Measurements from ENCODE around the gene ACADS. TPM values are rescaled to one million over a fixed set of nuclear protein-coding genes. Genes with fewer than 3 reads are reported as not detected.

ACADS gene
- total and polyA plus RNA-seq, 9 of the 15 experiments (the other 6 are each of a cell fraction or from before 2014, with no cell fraction given), result 0.06 to 20.3 (median 8.8) TPM

DNA sequence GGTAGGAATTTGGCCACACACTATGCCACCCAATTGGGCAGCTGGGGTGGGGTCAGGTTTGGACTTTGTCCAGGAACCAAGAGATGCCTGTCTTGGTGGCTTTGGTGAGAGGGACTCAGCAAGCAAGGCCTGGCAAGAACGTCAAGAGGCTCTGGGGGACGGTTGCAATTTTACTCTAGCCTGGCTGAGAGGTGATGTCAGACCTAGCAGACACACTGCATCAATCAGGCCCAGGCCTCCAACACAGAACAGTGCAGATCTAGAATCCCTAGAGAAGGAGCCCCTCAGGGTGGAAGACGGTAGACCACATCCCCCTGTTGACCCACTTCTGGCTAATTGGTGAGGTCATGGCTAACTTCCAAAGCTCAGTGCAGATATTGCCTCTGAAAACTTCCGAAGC is 17.0 kb upstream of the ACADS start:
- Histone ChIP-seq H3K9me1 (ENCODE audit: control insufficient read depth, insufficient read depth, low read length) (no peaks in the 10 kb centered on the region), H3K4me2 (ENCODE audit: insufficient read depth, low read length) (no peak overlapping the region), H3K79me2 (ENCODE audit: control insufficient read depth, insufficient read depth, low read length) (peaks cover 16% of the 10 kb centered on the region), H3K4me3 (no peak overlapping the region), H3K9me3 (replicated peaks; ENCODE audit: control insufficient read depth, insufficient read depth, low read depth, low read length) (no peaks in the 10 kb centered on the region), H3K27ac (ENCODE audit: extremely low read depth, low read depth, low read length) (no peak overlapping the region), H2AFZ (ENCODE audit: low read depth, low read length) (no peak overlapping the region), H3K36me3 (ENCODE audit: control insufficient read depth, insufficient read depth, low read length) (peaks cover 17% of the 10 kb centered on the region), H3K27me3 (ENCODE audit: control insufficient read depth in 2 of 2, insufficient read depth in 2 of 2, low read length in 2 of 2) (no peaks in the 10 kb centered on the region), H3K4me1 (replicated peaks in 1 of 2; ENCODE audit: control insufficient read depth in 2 of 2, insufficient read depth in 2 of 2, low read length in 2 of 2) (peaks cover 7 to 17% of the 10 kb centered on the region in 2 experiments; a peak in 4 of 5 replicates), H3K9ac (ENCODE audit: insufficient read depth in 1 of 2, low read depth in 2 of 2, low read length in 2 of 2) (no peak overlapping the region), H4K20me1 (replicated peaks; ENCODE audit: control insufficient read depth, insufficient read depth, low read length) (no peaks in the 10 kb centered on the region; the same call in 1 of the 2 replicates)
- FAIRE-seq, result no peak
- WGBS (ENCODE audit: insufficient coverage, low coverage, missing lambda C conversion rate), result 34% methylated on average over 4 of the region's 4 CpGs
- POLR2A ChIA-PET, result interaction anchor here (0.7 to 3.6 kb wide), 4 partner anchors 10 to 557 kb away, joined by 3 to 24 read pairs (median 4); no protein-coding TSS in a partner anchor
- CTCF ChIA-PET (ENCODE audit: low intra/inter-chr PET ratio), result no interaction called here
- ATAC-seq, result no peak
- no TSS peak for BruUV-seq (replicated peaks)
- intact Hi-C loops (cut with micrococcal nuclease) (no loop called here), in situ Hi-C loops (cut with MboI) (no loop called here)
- DNase-seq (ENCODE audit: extremely low read depth in 1 of 4, low spot score in 3 of 4), result no peak
- TF ChIP-seq RCOR1 (IDR thresholded peaks at IDR 0.05; ENCODE audit: borderline replicate concordance in 1 of 2, low read depth in 2 of 2, low read length in 2 of 2) (no peak), SAFB (IDR thresholded peaks at IDR 0.05; ENCODE audit: borderline replicate concordance, low read depth, low read length) (no peak), MCM5 (IDR thresholded peaks at IDR 0.05; ENCODE audit: low read depth) (no peak), CBX2 (IDR thresholded peaks at IDR 0.05; ENCODE audit: insufficient read depth, low read length, poor library complexity, severe bottlenecking) (no peak)

Data from K562 (cell line).